Esophagus muscularis mucosa (tissue), 4 donors: Measurements from ENCODE around the gene FAM184B. TPM values are rescaled to one million over a fixed set of nuclear protein-coding genes. Genes with fewer than 3 reads are reported as not detected.

Source experiments
- DNase-seq: peaks from one replicate; pipeline ENCODE4 v3.0.0-alpha.2; 2017; ENCODE audit errors: extremely low spot score
- H3K27ac ChIP-seq, 4 donors: fragments of 200-600 bp; sonication (generic); replicated peaks in 1 of 4; 1 replicate in 3 of 4; 2 replicates in 1 of 4; pipeline ENCODE4 v1.5.1; 2016 to 2019; ENCODE audit warnings: mild to moderate bottlenecking in 1 of 4
- H3K27me3 ChIP-seq, 4 donors: fragments of 200-600 bp; sonication (generic); one replicate each; pipeline versions ENCODE4 v1.5.1 to v1.6.0; 2016 to 2019
- H3K36me3 ChIP-seq, 4 donors: fragments of 200-600 bp; sonication (generic); one replicate each; pipeline ENCODE4 v1.5.1; 2016 to 2019
- H3K4me1 ChIP-seq, 4 donors: fragments of 200-600 bp; sonication (generic); one replicate each; pipeline ENCODE4 v1.5.1; 2016 to 2019
- H3K4me3 ChIP-seq, 4 donors: fragments of 200-600 bp; sonication (generic); 1 replicate in 2 of 4; 2 replicates in 2 of 4; pipeline ENCODE4 v1.5.1; 2016 to 2019; ENCODE audit warnings: mild to moderate bottlenecking in 4 of 4, moderate library complexity in 1 of 4
- H3K9me3 ChIP-seq, 4 donors: fragments of 200-600 bp; sonication (generic); 1 replicate in 3 of 4; 2 replicates in 1 of 4; pipeline ENCODE4 v1.5.1; 2016 to 2019
- EP300 ChIP-seq: sonication (generic); formaldehyde crosslinking; IDR thresholded peaks from one replicate; pipeline ENCODE4 v1.6.1; 2017; ENCODE audit warnings: antibody characterized with exemption
- POLR2A ChIP-seq: fragments of 450-650 bp; IDR thresholded peaks from one replicate; pipeline ENCODE4 v1.6.1; 2017; ENCODE audit warnings: antibody characterized with exemption, moderate library complexity, mild to moderate bottlenecking, low read depth
- POLR2AphosphoS5 ChIP-seq, 2 donors: sonication (generic); formaldehyde crosslinking; IDR thresholded peaks; one replicate each; pipeline ENCODE4 v1.6.1; 2017; ENCODE audit warnings: antibody characterized with exemption in 2 of 2
- WGBS: methylation state at CpG from one replicate; pipeline ENCODE4 v1.1.5; 2018; 5-methylcytosine and 5-hydroxymethylcytosine counted together
- intact Hi-C: fragments of 100-400 bp; cut with DNase I; formaldehyde crosslinking; loops from one replicate; pipeline ENCODE4 v1.15.1; 2023
- total RNA-seq, 4 donors: library from RNA; depleted of rRNA; stranded (reverse); fragments of >200 nt; gene quantifications; one replicate each; pipeline versions ENCODE4 v1.1.0 to v1.2.1, GENCODE V29; 2016
- TF ChIP-seq, protein P1 (sequence below), 3 experiments: fragments of 200-600 bp in 2 of 3; fragments of 450-650 bp in 1 of 3; sonication (generic) in 2 of 3; IDR thresholded peaks; one replicate each; pipeline ENCODE4 v1.5.1; 2017 to 2019; ENCODE audit warnings: antibody characterized with exemption in 3 of 3, mild to moderate bottlenecking in 2 of 3, moderate library complexity in 1 of 3

The FAM184B gene
- not detected for total RNA-seq

DNA sequence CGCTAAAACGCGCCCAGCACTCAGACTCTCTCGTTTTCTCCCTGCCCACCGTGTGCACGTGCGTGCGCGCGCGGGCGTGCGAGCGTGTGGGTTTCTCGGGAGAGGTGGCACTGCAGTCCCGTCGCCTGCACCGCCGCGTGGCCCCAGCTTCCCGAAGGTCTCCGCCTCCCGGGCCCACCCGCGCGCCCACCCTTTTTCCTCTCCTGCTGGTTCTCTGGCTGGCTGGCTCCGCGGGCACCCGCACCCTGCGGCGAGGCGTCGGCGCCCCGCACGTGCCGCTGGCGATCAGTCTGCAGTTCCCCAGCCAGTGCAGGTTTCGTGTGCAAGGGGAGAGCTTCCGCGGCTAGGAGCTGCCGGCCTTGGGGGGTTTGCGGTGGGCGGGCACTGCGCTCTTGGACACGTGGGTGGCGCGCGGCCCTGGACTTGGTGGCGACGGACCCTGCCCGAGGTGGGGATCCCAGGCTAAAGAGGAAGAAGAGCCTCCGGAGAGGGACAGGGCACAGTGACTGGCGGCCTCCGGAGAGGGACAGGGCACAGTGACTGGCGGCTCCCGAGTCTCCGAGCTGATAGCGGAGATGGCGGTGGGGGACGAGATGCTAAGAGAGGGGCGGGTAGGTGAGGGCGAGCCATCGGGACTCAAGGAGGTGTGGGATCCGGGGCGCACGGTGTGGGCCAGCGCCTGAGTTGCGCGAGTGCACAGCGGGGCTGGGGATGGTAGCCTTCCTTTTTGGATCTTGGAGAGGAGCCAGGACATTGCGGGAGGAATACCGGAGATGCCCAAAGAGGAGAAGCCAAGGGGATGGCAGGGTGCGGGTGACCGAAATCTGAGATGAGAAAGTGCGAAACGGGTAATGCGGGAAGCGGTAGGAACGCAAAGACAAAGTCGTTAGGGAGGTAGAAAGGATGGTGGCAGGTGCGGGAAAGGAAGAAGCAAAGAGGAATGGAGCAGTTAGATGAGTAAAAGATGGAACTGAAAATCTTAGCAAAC, at the start of gene FAM184B:
Gene FAM184B (minus strand): TSS at position 322 of the 988 bp plus-strand sequence. CDS start 322 bp downstream, outside the sequence.
- Histone ChIP-seq H3K27ac (no peak within 1 kb of the TSS), H3K9me3 (no peaks in the 10 kb centered on the region), H3K4me1 (peaks cover 14 to 25% (median 22%) of the 10 kb centered on the region in 4 donors), H3K4me3 (peak within 1 kb of the TSS; percentile 50 to 58 (median 54)), H3K27me3 (peaks cover 0 to 25% (median 3%) of the 10 kb centered on the region in 4 donors), H3K36me3 (no peaks in the 10 kb centered on the region)
- WGBS, result 4% methylated on average over 63 of the region's 82 CpGs
- peak; percentile 70 for DNase-seq
- intact Hi-C loops, result no loop called here
- no peak for TF ChIP-seq POLR2AphosphoS5 (IDR thresholded peaks at IDR 0.05)
- no peak for TF ChIP-seq POLR2A
- no peak for TF ChIP-seq EP300
- TF ChIP-seq, protein P1, sequence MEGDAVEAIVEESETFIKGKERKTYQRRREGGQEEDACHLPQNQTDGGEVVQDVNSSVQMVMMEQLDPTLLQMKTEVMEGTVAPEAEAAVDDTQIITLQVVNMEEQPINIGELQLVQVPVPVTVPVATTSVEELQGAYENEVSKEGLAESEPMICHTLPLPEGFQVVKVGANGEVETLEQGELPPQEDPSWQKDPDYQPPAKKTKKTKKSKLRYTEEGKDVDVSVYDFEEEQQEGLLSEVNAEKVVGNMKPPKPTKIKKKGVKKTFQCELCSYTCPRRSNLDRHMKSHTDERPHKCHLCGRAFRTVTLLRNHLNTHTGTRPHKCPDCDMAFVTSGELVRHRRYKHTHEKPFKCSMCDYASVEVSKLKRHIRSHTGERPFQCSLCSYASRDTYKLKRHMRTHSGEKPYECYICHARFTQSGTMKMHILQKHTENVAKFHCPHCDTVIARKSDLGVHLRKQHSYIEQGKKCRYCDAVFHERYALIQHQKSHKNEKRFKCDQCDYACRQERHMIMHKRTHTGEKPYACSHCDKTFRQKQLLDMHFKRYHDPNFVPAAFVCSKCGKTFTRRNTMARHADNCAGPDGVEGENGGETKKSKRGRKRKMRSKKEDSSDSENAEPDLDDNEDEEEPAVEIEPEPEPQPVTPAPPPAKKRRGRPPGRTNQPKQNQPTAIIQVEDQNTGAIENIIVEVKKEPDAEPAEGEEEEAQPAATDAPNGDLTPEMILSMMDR (IDR thresholded peaks at IDR 0.05), result no peak

DNA sequence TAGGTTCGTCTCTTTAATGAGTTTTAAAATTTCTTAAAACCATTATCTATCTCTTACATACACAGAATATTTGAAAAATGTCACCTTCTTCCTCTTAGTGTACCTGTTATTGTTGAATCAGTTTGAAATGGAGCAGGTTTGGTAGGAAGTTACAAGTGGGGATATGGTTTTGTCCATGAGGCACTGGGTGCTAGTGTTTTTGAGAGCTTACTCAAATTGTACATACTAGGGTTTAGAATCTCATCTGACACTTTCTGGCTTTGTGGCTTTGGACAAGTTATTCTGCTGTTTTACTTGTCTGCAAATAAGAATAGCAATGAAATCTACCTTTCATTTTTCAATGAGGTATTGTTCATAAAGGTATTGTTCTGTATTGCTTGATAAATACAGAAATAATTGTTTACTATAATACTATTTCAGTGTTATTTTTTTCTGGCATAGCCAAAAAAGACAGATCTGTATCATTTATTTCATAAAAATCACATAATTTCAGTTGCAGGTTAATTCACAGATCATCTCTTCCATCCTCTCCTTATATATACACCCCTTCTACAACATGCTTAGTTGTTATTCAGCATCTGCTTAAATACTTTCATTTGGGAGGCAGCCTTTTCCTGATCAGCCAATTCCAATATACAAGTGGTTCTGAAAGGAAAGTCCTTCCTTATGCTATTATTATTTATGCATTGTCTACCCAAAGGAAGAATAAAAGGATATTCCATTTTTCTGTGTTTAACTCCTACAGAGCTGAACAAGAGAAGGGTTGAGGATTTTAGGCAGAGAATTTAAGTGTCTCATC, 42.6 kb upstream of the FAM184B start:
- TF ChIP-seq, protein P1 (IDR thresholded peaks at IDR 0.05), result no peak
- TF ChIP-seq POLR2AphosphoS5 (IDR thresholded peaks at IDR 0.05), result no peak
- TF ChIP-seq POLR2A, result no peak
- no peak for TF ChIP-seq EP300
- WGBS, result 92% methylated on average over 1 of the region's 1 CpG
- Histone ChIP-seq H3K4me1 (no peaks in the 10 kb centered on the region), H3K9me3 (no peaks in the 10 kb centered on the region), H3K4me3 (no peak overlapping the region), H3K27me3 (no peaks in the 10 kb centered on the region), H3K27ac (no peak overlapping the region), H3K36me3 (no peaks in the 10 kb centered on the region)
- intact Hi-C loops, result loop anchor here (10.0 kb wide), 1 partner anchor 541 kb away; no protein-coding TSS in a partner anchor
- DNase-seq, result no peak

DNA sequence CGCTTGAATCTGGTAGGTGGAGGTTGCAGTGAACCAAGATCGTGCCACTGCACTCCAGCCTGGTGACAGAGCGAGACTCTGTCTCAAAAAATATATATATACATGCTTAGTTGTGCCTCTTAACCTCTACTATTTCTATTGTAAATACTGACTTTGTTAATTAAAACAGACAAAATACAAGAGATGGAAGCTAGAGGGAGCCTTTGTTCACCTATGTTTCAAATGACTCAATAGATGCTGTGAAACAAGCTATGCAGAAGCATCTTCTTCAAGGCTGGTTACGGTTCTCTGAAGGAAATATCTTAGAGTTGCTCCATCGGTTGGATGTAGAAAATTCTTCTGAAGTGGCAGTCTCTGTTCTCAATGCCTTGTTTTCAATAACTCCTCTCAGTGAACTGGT, 35.6 kb upstream of the FAM184B start:
- intact Hi-C loops, result loop anchor here (1.0 kb wide), 1 partner anchor 776 kb away; no protein-coding TSS in a partner anchor
- no peaks in the 10 kb centered on the region for H3K27me3 ChIP-seq
- DNase-seq, result no peak
- H3K9me3 ChIP-seq, result no peaks in the 10 kb centered on the region
- no peaks in the 10 kb centered on the region for H3K36me3 ChIP-seq
- no peak overlapping the region for H3K4me3 ChIP-seq
- no peak overlapping the region for H3K27ac ChIP-seq
- 56% methylated on average over 5 of the region's 5 CpGs for WGBS
- H3K4me1 ChIP-seq, result no peaks in the 10 kb centered on the region
- TF ChIP-seq, protein P1 (IDR thresholded peaks at IDR 0.05), result peak; percentile 41 to 53 (median 47)
- no peak for TF ChIP-seq EP300

DNA sequence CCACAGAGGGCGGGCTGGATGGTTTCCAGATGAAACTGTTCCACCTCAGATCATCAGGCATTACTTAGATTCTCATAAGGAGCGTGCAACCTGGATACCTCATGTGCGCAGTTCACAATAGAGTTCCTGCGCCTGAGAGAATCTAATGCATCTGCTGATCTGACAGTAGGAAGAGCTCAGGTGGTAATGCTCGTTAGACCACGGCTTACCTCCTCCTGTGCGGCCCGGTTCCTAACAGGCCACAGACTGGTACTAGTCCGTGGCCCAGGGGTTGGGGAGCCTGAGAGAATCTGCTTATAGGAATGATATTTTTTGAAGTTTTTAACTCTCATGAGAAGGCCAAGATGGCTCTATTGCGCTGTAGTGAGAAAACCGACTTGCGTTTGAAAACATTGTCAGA, 34.7 kb upstream of the FAM184B start:
- Histone ChIP-seq H3K4me3 (no peak overlapping the region), H3K27ac (no peak overlapping the region), H3K27me3 (no peaks in the 10 kb centered on the region), H3K4me1 (peaks cover 3 to 6% (median 5%) of the 10 kb centered on the region in 4 donors), H3K9me3 (no peaks in the 10 kb centered on the region), H3K36me3 (no peaks in the 10 kb centered on the region)
- WGBS, result 97% methylated on average over 12 of the region's 12 CpGs
- no peak for TF ChIP-seq POLR2AphosphoS5 (IDR thresholded peaks at IDR 0.05)
- no peak for TF ChIP-seq EP300
- TF ChIP-seq POLR2A, result no peak
- TF ChIP-seq, protein P1 (IDR thresholded peaks at IDR 0.05), result no peak
- DNase-seq, result no peak
- intact Hi-C loops, result no loop called here
